AG09319 (cell line): Measurements from ENCODE around the gene PARP8.
"Not testable (repeated sequence)": the region's sequence is repeated elsewhere in the genome, so short reads cannot be mapped to it uniquely, and the experiment has no call there.

Experiments
- DNase-seq: peaks from one replicate; pipeline ENCODE4 v3.0.0-alpha.2; 2010; ENCODE audit warnings: low read depth; ENCODE audit errors: extremely low read depth
- TF ChIP-seq, protein P1 (sequence below): IDR thresholded peaks from 2 replicates; pipeline ENCODE4 v1.5.1; 2011; ENCODE audit warnings: low read depth, mild to moderate bottlenecking, inconsistent platforms, low read length, moderate library complexity

The PARP8 gene

DNA sequence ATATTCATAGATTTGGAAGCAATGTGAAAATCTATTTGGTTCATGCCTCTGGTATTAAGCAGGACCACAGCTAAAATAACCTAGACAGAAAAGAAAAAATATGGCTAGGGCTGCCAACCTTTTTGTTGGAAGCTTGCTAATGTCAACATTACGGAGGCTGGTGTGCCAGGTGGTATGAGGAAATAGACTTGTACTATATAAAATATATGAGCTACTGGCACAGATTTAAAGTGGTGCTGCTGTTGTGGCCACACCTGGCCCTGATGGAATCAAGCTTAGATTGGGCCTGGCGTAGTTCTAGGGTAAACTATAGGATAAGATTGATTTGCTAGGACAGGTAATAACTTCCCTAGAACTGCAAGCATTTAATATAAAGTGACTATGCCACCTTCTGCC is 10.6 kb upstream of the PARP8 start:
- TF ChIP-seq, protein P1, sequence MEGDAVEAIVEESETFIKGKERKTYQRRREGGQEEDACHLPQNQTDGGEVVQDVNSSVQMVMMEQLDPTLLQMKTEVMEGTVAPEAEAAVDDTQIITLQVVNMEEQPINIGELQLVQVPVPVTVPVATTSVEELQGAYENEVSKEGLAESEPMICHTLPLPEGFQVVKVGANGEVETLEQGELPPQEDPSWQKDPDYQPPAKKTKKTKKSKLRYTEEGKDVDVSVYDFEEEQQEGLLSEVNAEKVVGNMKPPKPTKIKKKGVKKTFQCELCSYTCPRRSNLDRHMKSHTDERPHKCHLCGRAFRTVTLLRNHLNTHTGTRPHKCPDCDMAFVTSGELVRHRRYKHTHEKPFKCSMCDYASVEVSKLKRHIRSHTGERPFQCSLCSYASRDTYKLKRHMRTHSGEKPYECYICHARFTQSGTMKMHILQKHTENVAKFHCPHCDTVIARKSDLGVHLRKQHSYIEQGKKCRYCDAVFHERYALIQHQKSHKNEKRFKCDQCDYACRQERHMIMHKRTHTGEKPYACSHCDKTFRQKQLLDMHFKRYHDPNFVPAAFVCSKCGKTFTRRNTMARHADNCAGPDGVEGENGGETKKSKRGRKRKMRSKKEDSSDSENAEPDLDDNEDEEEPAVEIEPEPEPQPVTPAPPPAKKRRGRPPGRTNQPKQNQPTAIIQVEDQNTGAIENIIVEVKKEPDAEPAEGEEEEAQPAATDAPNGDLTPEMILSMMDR, result no peak
- DNase-seq, result no peak

DNA sequence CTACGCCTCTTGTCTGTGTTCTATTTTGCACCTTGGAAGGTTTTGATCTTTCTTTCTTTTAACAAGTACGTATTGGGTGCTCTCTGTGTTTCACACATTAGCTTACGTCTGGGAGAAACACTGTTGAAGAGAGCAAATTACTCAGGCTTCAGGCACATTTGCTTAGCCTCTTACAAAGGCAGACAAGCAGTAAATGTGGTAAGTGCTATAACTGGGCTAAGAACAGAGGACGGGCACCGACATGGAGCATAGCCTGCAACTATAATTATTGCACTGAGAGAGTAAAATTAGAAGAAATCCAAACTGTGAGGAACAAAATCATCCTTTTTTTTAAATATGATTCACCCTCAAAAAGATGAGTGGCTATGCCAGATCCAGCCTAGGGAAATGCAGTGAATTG is 9.4 kb upstream of the PARP8 start:
- DNase-seq, result no peak
- TF ChIP-seq, protein P1, result no peak

DNA sequence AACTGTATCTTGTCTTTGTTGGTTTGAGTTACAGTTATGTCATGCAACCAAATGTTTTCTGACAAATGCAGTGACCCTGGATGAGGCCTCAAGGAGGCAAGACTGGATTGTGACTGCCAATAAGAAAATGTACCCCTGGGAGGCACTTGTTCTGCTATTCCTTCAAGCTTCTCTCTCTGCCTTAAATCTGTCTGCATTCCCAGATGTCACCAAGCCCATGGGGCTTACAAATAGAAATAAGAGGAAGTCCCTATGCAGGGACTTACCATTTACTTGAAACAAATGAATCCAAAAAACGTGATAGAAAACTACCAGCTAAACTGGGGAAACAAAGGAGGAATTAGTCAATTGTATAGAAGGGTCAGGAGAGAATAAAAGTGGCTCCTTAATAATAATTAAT is 8.2 kb upstream of the PARP8 start:
- TF ChIP-seq, protein P1, result no peak
- DNase-seq, result no peak

DNA sequence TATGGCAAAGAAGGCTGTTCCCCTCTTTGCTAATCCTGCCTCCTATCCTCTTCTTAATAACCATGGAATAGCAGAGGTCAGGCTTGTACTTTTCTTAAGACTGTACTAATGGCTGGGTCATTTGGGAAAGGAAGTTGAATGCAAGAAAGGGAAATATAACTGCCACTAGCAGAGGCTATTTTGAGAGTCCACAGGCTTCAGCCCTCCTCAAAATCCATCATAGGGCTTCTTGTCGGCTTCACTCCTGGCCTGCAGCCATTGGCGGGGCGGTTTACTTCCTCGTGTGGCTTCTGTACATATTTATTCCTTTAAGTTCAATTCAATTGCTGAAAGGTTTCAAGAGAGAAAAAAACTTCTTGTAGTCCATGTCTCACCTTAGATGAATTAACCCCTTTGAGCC is 2.8 kb upstream of the PARP8 start:
- DNase-seq, result no peak
- TF ChIP-seq, protein P1, result no peak

DNA sequence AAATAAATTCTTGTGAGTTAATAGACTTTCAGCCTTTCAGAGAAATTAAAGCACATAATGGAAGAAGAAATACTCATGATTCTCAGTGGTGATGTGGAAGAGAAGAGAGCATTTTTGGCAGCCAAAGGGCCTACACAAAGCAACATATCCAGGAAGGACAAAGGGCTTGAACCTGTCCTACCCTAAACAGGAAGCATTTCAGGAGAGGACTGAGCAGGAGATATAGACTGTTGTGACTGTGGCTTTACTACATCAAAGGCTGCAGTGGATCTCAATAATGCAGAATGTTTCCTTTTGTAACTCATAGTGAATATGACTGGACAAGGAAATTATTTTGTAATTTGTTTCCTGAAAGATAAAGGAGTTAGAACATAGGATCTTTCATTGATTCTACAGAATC is 1.3 kb upstream of the PARP8 start:
- no peak for DNase-seq
- TF ChIP-seq, protein P1, result no peak

DNA sequence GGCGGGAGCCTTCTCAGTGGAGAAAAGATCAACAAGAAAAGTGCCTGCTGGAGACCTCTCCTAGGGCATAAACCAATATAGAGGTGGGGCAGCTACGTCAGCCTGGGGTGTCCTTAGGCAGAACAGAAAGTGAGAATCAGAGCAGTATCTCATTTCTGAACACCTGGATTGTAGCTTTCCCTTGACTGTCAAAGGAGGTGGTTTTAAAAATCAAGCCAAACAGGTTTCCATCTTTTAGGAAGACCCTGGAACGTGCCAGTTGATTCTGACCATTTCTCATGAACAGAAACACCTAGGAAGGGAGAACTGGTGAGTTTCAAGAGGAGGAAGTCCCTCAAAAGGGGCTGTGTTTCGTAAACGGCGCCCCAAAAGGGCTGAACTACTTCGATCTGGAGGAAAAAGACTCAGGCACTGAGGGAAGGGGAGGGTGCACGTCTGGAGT is 655 bp upstream of the PARP8 start:
- not testable (repeated sequence) for DNase-seq

DNA sequence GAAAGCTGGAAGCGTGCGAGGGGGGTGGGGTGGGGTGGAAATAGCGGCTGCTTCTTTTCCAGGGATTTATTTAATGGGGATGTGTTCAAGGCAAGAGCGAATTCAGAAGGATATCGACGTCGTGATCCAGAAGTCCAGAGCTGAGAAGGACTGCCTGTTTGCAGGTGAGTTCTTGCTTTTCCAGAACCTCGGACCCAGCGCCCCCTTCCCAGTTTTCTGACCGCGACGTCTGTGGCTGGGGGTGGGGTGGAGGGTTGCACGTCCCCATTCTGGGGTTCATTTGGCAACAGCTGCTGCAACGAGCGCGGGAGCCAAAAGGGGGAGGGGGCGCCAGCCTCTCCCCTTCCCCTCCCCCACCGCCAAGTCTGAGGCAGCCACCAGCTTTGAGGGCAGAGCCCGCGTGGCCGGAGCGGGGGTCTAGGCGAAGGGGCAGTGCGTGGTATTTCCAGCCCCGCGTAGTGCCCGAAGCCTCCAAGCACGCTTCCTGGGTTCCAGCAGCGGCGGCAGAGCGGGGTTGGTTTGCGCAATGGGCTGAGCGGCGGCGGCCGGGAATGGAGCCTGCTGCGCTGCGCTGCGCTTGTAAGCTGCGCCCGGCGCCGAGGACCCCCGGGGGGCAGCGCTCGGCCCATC is 701 bp downstream of the PARP8 start:
- DNase-seq, result no peak
- TF ChIP-seq, protein P1, result no peak

DNA sequence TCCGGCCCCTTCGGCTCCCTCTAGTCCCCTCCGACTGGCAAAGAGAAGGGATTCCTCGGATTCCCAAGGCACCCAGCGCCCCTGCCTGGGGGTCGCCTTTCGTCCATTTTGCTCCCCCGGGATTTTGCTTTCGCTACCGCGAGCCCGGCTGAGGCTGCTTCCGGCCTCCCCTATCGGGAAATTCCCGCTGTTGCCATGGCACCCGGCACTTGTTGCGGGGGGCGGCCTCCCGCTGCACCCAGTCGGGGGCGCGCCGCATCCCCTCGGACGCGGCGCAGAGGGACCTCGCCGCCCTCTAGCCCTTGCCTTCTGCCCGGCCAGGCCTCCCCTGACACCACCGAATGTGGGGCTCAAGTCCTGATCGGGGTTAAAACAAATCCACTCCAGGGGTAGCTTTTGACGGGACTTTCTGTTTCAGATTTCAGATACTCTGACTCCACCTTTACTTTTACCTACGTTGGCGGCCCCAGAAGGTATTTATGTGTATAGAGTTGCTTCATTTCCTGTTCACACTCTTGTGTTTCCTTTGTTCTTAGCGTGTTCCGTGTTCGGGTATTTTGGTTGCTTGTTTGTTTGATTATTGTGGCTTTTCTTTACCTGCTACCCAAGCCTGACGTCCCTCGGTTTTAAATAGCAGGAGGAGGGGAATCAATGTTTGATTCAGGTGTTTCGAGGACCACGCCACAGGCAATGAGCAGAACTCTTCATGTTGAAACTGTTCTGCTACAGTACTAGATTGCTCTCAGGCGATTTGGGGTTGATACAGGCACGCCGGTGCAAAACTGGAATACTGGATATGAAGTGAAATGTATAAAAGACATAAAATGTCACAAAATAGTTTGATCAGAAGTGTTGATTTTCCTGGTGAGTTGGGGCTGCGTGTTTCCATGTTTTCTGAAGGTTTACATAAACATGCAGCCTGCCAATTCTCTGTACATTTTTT is 1.5 kb downstream of the PARP8 start:
- TF ChIP-seq, protein P1, result no peak
- DNase-seq, result no peak

DNA sequence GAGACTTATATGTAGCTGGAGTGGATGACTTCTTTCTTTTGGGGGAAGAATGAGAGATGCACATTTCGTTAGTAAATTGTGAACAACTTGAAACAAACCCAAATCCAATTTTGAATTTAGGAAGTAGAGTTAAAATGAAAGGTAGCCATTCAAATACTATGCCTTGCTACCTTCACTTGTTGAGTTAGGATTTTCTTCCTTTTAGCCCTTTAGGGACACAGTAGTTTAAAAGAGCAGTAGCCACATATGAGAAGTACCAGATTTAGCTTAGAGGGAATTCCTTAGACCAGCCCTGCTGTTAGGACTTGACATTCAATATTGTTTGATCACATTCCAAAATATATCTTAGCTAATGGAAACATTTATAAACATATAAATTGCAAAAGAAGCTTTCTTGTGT is 2.2 kb downstream of the PARP8 start:
- not testable (repeated sequence) for DNase-seq
